Ishikawa (cell line): ENCODE results near the gene TRAF5.

Source experiments
- CEBPB ChIP-seq: IDR thresholded peaks from 2 replicates; pipeline ENCODE4 v1.6.1; 2012
- CREB1 ChIP-seq: IDR thresholded peaks from 2 replicates; pipeline ENCODE4 v1.6.1; 2012; ENCODE audit warnings: low read depth
- EGR1 ChIP-seq: IDR thresholded peaks from 2 replicates; pipeline ENCODE4 v1.6.1; 2012
- EP300 ChIP-seq: IDR thresholded peaks from 2 replicates; pipeline ENCODE4 v1.6.1; 2012; ENCODE audit warnings: borderline replicate concordance
- FOXM1 ChIP-seq: IDR thresholded peaks from 2 replicates; pipeline ENCODE4 v1.6.1; 2012; ENCODE audit warnings: low read depth, borderline replicate concordance
- RAD21 ChIP-seq: IDR thresholded peaks from 2 replicates; pipeline ENCODE4 v1.6.1; 2012; ENCODE audit warnings: low read depth
- TAF1 ChIP-seq: IDR thresholded peaks from 2 replicates; pipeline ENCODE4 v1.6.1; 2012; ENCODE audit warnings: low read depth, mild to moderate bottlenecking
- TEAD4 ChIP-seq: IDR thresholded peaks from 2 replicates; pipeline ENCODE4 v1.6.1; 2012
- YY1 ChIP-seq: IDR thresholded peaks from 2 replicates; pipeline ENCODE4 v1.6.1; 2012; ENCODE audit warnings: low read depth
- ZBTB7A ChIP-seq: IDR thresholded peaks from 2 replicates; pipeline ENCODE4 v1.6.1; 2012; ENCODE audit warnings: low read depth
- TF ChIP-seq, protein P1 (sequence below): IDR thresholded peaks from 2 replicates; pipeline ENCODE4 v1.6.1; 2012; ENCODE audit warnings: low read depth, mild to moderate bottlenecking
- TF ChIP-seq, protein P2 (sequence below): IDR thresholded peaks from 2 replicates; pipeline ENCODE4 v1.6.1; 2012
- TF ChIP-seq, protein P3 (sequence below): IDR thresholded peaks from 2 replicates; pipeline ENCODE4 v1.6.1; 2012

DNA sequence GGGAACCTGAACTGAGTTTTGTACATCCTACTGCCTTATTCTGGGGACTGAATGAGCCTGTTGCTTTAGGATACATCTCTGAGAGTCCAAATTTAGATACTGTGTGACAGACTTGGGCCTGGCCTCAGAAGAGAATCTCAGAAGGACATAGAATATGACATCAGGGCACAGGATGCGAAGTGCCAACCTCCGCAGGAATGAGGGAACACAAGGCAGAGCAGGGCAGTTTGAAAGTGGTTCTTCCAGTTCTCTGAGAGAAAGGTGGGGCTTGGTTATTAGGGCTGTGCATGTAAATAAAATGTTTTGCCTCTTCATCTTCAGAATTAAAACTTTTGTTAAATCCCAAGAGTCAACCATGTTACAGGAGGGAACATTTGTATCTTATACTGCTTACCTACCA is 23.1 kb downstream of the TRAF5 start:
- TF ChIP-seq, protein P1, sequence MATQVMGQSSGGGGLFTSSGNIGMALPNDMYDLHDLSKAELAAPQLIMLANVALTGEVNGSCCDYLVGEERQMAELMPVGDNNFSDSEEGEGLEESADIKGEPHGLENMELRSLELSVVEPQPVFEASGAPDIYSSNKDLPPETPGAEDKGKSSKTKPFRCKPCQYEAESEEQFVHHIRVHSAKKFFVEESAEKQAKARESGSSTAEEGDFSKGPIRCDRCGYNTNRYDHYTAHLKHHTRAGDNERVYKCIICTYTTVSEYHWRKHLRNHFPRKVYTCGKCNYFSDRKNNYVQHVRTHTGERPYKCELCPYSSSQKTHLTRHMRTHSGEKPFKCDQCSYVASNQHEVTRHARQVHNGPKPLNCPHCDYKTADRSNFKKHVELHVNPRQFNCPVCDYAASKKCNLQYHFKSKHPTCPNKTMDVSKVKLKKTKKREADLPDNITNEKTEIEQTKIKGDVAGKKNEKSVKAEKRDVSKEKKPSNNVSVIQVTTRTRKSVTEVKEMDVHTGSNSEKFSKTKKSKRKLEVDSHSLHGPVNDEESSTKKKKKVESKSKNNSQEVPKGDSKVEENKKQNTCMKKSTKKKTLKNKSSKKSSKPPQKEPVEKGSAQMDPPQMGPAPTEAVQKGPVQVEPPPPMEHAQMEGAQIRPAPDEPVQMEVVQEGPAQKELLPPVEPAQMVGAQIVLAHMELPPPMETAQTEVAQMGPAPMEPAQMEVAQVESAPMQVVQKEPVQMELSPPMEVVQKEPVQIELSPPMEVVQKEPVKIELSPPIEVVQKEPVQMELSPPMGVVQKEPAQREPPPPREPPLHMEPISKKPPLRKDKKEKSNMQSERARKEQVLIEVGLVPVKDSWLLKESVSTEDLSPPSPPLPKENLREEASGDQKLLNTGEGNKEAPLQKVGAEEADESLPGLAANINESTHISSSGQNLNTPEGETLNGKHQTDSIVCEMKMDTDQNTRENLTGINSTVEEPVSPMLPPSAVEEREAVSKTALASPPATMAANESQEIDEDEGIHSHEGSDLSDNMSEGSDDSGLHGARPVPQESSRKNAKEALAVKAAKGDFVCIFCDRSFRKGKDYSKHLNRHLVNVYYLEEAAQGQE = no peak
- TF ChIP-seq FOXM1 = no peak
- no peak for TF ChIP-seq EGR1
- no peak for TF ChIP-seq RAD21
- TF ChIP-seq, protein P2, sequence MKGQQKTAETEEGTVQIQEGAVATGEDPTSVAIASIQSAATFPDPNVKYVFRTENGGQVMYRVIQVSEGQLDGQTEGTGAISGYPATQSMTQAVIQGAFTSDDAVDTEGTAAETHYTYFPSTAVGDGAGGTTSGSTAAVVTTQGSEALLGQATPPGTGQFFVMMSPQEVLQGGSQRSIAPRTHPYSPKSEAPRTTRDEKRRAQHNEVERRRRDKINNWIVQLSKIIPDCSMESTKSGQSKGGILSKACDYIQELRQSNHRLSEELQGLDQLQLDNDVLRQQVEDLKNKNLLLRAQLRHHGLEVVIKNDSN = no peak
- no peak for TF ChIP-seq EP300
- TF ChIP-seq ZBTB7A = no peak
- TF ChIP-seq CEBPB = no peak
- TF ChIP-seq YY1 = no peak
- no peak for TF ChIP-seq TAF1
- TF ChIP-seq, protein P3, sequence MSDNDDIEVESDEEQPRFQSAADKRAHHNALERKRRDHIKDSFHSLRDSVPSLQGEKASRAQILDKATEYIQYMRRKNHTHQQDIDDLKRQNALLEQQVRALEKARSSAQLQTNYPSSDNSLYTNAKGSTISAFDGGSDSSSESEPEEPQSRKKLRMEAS = no peak
- TF ChIP-seq CREB1 = no peak
- TF ChIP-seq TEAD4 = no peak
